ENCODE measurements around the gene CHCHD2. TPM values are rescaled to one million over a fixed set of nuclear protein-coding genes. Genes with fewer than 3 reads are reported as not detected.

Gene CHCHD2
- polyA plus RNA-seq, 3 donors = 238 to 284 (median 266) TPM

DNA sequence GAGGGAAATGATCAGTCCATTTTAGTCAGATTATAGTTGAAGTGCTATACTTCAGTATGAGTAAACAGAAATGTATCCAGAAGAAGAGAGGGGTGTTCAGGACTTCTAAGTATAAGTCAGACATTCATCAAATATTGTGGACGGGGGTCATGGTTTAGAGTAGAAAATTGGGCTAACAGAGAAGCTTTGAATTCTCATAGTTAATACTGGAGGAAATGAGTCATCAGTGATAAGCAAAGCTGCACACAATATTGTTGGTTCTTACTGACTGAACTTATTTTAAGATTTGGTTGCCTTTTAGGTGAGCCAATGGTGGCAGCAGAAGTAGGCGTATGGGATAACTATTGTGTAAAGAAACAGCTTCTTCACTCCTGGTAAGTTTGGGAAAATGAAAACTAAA is 43.9 kb downstream of the CHCHD2 start:
- no peak for DNase-seq (ENCODE audit: extremely low read depth in 1 of 11, low read depth in 9 of 11, low spot score in 4 of 11)

DNA sequence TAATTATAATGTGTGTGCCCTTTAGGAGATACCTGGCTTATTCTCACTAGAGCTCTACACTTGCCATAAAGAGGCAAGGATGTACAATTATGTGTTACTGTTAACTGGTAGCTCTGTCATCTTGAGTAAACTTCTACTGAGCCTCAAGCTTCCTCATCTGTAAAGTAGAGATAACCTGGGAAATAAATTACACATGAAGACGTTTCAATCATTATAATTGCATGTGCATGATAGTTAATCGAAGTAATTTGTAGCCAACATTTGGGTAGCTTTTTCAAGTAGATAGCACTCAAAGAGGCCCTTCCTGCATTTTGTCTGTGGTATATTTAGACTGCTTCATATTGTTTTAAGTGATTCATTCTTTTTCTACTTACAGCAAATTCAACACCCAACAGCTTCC is 52.3 kb downstream of the CHCHD2 start:
- DNase-seq (ENCODE audit: extremely low read depth in 1 of 11, low read depth in 9 of 11, low spot score in 4 of 11) = no peak

DNA sequence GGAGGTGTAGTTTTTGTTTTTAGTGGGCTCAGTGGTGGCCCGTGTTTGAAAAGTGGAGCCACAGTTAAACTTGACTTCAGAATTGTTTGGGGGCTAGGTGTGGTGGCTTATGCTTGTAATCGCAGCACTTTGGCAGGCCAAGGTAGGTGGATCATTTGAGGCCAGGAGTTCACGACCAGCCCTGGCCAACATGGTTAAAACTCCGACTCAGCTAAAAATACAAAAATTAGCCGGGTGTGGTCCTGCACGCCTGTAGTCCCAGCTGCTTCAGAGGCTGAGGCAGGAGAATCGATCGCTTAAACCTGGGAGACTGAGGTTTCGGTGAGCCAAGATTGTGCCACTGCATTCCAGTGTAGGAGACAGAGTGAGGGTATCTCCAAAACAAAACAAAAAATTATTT is 52.9 kb downstream of the CHCHD2 start:
- no peak for DNase-seq (ENCODE audit: extremely low read depth in 1 of 11, low read depth in 9 of 11, low spot score in 4 of 11)

Other genes with a start within 250 kb of the CHCHD2 start
- under 1 TPM; 0.16 to 0.57 (median 0.19) TPM for gene SEPTIN14, start 243.7 kb downstream of the CHCHD2 start, polyA plus RNA-seq (ENCODE audit: insufficient read length in 3 of 3)
- gene ZNF713, start 219.0 kb downstream of the CHCHD2 start, polyA plus RNA-seq (ENCODE audit: insufficient read length in 3 of 3) = 10 to 100 TPM; 12.3 to 15.8 (median 14.6) TPM
- gene MRPS17, start 154.6 kb downstream of the CHCHD2 start, polyA plus RNA-seq (ENCODE audit: insufficient read length in 3 of 3) = 10 to 100 TPM; 16.0 to 20.5 (median 16.1) TPM
- 100 to 1,000 TPM in 2 of 3 donors, 10 to 100 TPM in 1; 94.5 to 119 (median 105) TPM for gene NIPSNAP2, start 141.9 kb downstream of the CHCHD2 start, polyA plus RNA-seq (ENCODE audit: insufficient read length in 3 of 3)
- gene PSPH, start 55.0 kb downstream of the CHCHD2 start, polyA plus RNA-seq (ENCODE audit: insufficient read length in 3 of 3) = 10 to 100 TPM; 26.1 to 35.1 (median 28.8) TPM
- gene CCT6A, start 54.7 kb downstream of the CHCHD2 start, polyA plus RNA-seq (ENCODE audit: insufficient read length in 3 of 3) = 100 to 1,000 TPM; 206 to 245 (median 233) TPM
- gene SUMF2, start 42.2 kb downstream of the CHCHD2 start, polyA plus RNA-seq (ENCODE audit: insufficient read length in 3 of 3) = 100 to 1,000 TPM; 130 to 169 (median 135) TPM
- gene PHKG1, start 13.5 kb downstream of the CHCHD2 start, polyA plus RNA-seq (ENCODE audit: insufficient read length in 3 of 3) = 1 to 10 TPM in 2 of 3 donors, under 1 TPM in 1; 0.90 to 3.0 (median 1.4) TPM
- 1 to 10 TPM; 2.4 to 3.5 (median 2.6) TPM for gene NUPR2, start 9.9 kb upstream of the CHCHD2 start, polyA plus RNA-seq (ENCODE audit: insufficient read length in 3 of 3)

Data from renal cortex interstitium (tissue), 11 donors.